GM11168 (cell line): Measurements from ENCODE around the gene GLRX3.
"Not testable (repeated sequence)": the region's sequence is repeated elsewhere in the genome, so short reads cannot be mapped to it uniquely, and the experiment has no call there.

Experiments used
- in situ Hi-C: fragments of 300-500 bp; cut with MboI; formaldehyde crosslinking; loops from one replicate; pipeline ENCODE4 v1.12.0; 2022; ENCODE audit warnings: low sequenced_read_pairs; ENCODE audit not compliant: unreplicated experiment

The GLRX3 gene

DNA sequence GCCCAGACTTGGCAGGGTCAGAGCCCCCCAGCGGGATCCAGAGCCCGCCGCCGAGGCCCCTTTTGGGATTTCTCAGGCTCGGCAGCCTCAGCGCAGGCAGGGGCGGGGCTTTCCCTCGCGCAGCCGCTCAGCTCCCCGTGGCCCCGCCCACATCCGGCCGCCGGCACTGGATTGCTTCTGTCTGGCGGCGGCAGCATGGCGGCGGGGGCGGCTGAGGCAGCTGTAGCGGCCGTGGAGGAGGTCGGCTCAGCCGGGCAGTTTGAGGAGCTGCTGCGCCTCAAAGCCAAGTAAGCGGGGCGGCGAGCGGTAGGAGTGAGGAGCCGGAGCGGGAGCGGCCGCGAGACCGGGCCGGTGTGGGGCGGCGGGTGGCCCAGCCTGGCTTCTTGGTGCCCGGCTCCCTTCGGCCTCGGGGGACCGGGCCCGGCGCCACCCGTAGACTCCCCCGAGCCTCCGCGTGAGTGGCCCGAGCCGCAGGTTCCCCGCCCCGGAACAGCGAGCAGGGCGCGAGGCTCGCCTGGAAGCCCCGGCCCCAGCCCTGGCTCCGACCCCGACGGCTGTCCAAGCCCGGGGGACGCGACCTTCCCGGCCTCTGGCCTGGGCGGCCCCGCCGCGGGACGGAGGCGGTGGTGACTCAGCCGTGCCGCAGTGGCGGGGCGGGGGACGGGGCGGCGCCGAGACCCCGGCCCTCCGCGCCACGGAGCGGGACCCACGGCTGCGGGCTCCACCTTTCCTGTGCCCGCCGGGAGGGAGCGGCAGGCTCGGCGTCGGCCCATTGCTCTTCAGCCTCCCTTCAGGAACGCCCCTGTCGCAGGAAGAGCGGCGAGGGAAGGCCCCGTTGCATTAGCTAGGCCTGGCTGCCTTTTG, at the start of gene GLRX3:
TSS of gene GLRX3 (plus strand) at position 166 of the 864 bp plus-strand sequence. CDS start at position 196, 30 bp downstream.
- in situ Hi-C loops, result no loop called here

DNA sequence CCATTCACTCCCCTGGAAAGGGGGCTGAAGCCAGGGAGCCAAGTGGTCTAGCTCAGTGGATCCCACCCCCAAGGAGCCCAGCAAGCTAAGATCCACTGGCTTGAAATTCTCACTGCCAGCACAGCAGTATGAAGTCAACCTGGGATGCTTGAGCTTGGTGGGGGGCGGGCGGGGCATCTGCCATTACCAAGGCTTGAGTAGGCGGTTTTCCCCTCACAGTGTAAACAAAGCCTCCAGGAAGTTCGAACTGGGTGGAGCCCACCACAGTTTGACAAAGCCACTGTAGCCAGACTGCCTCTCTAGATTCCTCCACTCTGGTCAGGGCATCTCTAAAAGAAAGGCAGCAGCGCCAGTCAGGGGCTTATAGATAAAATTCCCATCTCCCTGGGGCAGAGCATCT, 45.6 kb upstream of the GLRX3 start:
- in situ Hi-C loops, result not testable (repeated sequence)

DNA sequence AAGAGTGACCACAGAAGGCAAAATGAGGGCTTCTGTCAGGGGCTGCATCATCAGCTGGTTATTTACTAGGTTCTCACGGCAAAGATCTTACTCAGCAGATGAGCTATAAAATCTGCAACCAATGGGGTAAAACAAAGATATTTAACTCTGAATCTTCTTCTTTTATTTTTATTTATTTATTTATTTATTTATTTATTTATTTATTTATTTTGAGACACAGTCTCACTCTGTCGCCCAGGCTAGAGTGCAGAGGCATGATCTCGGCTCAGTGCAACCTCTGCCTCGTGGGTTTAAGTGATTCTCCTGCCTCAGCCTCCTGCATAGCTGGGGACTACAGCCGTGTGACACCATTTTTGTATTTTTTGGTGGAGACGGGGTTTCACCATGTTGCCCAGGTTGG, 36.8 kb upstream of the GLRX3 start:
- in situ Hi-C loops, result no loop called here

DNA sequence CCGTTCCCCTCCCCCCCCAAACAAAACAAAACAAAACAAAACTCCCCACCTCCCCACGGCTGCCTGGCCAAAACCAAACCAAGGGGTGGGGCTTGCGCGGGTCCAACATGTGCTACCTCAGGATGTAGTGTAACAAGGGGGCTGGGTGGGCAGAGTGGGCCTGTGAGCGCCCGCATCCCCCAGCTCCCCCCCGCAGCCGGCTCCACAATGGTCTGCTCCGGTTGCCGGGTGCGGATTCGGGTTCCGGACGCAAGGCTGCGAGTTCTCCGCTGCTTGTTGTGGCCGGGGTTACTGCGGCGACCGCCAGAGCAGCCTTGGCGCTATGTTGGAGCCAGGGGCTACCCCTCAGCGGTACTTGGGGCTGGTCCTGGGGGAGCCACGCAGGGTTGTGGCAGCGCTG, 30.5 kb upstream of the GLRX3 start:
- in situ Hi-C loops, result no loop called here

DNA sequence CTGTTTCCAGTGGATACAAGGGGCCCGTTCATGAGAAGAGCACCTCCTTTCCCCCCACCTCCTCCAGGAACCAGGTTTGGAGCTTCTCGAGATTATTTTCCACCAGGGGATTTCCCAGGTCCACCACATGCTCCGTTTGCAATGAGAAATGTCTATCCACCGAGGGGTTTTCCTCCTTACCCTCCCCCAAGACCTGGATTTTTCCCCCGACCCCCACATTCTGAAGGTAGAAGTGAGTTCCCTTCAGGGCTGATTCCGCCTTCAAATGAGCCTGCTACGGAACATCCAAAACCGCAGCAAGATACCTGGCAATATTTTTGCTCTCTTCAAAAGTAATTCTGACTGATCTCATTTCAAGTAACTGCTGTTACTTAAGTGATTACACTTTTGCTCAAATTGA, 28.0 kb upstream of the GLRX3 start:
- in situ Hi-C loops, result not testable (repeated sequence)

DNA sequence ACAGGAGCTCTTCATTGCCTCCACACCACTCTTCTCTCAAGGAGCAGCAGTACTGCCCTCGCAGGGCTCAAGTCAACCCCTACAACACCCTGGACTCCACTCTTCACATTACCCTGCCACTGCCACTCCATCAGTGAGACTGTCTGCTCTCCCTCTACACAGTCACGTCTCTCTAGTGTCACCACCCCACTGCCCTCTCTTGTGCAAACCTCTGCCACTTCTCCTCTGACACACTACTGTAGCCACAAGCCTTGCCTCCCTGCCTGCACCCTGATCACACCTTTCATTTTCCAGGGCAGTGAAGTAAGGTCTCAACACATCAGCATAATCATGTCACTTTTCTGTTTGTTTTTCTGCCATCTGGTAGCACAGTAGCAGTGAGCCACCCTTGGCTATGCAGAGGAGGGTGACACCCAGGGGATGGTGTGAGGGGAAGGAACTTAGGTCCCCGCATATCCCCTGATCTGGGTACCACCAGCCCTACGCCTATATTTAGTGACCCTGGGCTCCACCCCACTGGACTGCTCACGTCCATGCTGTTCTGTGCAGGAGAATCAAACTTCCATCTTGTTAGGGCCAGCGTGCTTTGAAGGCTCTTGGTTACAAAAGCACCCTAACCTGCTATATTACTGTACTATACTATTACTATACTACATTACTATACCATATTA, 27.1 kb upstream of the GLRX3 start:
- in situ Hi-C loops, result no loop called here

DNA sequence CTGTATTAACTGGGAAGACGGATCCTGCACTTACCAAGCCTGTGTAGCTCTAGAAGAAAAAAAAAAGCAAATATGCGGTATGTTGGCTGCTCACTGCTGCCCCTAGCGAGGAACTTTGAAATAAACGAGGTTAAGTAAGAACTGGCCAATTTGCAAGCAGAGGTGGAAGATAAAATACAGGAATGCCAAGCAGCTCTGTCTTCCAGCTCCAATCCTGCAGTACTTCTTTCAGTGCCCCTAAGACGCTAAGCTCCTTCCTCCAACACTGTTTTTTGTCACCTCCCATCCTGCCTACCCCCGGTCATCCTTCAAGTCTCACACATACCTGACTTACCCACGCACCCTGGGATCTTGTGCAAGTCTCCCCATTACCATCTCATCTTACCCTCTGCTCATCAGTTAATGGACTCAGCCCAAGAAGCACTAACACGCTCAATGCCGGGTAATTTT, 26.4 kb upstream of the GLRX3 start:
- in situ Hi-C loops, result no loop called here

DNA sequence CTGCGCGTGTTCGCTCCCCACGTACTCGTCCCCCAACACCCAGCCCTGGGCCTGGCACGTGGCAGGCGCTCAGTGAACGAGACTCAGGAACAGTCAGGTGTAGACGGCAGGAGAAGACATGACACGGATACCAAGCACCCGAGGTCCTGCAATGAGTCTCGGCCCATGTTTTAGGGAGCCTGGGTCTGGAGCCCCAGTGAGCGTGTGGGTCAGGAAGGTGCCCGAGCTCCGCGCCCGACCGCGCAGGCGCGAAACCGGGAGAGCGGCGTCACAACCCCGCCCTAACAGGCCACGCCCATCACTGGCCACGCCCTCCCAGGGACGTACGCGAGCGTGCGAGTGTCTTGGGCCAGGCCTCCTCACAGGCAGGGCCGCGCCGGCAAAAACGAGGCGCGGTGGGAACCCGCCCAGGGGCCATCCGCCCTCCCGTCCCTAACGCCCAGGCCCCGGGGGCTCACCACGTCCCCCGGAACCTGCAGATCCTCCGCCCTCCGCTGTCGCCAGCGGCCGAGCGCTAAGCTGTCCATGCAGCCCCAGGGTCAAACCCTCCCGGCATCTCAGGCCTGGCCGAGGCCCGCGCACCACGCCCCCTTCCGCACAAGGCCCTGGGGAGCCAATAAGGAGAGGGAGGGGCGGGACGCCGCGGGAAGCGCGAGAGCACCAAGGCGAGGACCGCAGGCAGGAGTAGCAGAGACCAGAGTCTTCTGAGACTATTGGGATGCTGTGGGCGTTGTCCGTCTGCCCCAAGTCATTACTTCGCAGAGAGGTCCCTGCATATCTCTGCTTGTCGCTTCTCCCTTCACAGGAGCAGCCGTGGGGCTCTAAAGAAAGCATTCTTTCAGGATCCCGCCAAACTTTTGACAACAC, 25.7 kb upstream of the GLRX3 start, which contains the start of gene C10orf143:
TSS of gene C10orf143 (minus strand) at position 585 of the 867 bp plus-strand sequence. CDS start at position 527, 58 bp downstream.
- in situ Hi-C loops, result no loop called here

DNA sequence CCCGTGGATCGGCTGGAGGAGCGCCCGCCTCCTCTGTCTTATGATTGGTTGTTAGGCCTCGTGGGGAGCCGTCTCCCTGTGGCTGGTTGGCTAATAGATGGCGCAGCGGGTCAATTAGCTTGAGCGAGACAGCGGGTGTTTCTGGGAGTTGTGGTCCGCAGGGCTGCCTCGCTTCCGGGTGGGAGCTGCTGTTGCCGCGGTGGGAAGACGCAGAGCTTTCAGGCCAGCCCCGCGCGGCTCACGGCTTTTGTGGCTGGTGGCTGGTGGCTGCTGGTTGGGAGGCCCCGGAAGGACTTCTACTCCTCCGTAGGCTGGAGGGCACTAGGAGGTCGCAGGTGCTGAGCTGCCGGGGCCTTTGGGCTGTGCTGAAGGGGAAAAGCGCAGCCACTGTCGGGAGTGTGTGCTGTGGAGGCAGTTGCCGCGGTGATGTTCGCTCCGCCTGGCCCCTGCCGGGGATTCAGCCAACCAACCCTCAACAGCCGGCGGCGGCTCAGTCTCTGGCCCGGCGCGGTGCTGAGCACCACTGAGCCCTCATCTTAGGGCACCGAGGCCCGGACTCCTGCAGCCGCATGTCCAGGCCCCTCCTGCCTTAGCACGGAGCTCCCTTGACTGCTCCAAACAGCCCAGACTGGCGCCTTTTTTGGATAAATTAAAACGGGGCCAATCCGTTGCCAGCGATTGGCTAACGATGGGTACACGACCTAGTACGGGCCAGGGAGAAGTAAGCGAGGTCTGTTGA, 24.9 kb upstream of the GLRX3 start:
- in situ Hi-C loops, result no loop called here

DNA sequence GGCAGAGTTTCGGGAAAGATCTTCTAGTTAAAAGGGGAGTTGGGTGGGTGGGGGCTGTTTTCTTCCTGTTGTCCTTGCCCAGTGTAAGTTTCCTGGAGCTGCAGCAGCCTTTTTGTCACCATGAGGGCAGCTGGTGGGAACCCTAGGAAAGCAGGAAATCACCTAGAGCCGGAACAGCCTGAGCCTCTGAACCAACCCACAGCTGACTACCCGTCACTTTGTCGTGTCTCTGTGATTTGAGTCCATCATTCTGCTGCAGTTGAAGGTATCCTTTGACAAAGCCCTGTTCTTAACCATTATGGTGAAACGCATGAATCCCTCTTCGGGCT, 24.4 kb upstream of the GLRX3 start:
- in situ Hi-C loops, result no loop called here

DNA sequence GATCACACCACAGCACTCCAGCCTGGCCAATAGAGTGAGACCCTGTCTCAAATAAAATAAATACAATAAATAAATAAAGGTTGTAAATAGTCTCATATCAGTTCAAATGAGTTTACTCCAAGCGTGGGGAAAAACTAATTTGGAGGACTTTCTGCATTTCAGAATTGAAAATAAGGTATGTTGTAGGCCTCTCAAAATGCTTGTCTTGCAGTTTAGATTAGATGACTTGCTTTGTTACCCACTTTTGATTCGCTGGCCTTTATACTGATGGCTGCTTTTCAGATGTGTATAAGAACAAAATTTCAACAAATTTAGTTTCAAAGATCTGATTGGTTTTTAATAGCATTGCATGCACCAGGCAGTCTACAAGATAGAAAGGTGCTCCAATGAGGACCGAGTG, 23.4 kb upstream of the GLRX3 start:
- in situ Hi-C loops, result no loop called here

DNA sequence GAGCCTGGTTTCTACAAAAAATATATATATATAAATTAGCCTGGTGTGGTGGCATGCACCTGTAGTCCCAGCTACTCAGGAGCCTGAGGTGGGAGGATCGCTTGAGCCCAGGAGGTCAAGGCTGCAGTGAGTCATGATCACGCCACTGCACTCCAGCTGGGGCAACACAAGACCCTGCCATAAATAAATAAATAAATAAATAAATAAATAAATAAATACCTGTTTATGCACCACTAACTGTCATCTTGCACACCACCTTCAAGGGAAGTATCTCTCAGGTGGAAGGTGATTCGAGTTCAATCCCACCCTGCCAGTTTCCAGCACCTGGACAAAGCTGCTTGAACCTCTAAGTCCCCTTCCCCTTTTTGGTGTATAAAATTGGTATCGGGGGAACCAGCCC, 19.2 kb upstream of the GLRX3 start:
- in situ Hi-C loops, result not testable (repeated sequence)

DNA sequence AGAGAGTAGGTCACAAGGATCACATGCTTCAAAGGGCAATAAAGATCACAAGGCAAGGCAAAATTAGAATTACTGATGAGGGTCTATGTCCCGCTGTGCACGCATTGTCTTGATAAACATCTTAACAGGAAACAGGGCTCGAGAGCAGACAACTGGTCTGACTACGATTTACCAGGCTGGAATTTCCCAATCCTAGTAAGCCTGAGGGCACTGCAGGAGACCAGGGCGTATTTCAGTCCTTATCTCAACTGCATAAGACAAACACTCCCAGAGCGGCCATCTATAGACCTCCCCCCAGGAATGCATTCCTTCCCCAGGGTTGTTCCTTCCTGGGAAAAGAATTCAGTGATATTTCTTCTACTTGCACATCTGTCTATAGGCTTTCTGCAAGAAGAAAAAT, 18.7 kb upstream of the GLRX3 start:
- in situ Hi-C loops, result not testable (repeated sequence)

DNA sequence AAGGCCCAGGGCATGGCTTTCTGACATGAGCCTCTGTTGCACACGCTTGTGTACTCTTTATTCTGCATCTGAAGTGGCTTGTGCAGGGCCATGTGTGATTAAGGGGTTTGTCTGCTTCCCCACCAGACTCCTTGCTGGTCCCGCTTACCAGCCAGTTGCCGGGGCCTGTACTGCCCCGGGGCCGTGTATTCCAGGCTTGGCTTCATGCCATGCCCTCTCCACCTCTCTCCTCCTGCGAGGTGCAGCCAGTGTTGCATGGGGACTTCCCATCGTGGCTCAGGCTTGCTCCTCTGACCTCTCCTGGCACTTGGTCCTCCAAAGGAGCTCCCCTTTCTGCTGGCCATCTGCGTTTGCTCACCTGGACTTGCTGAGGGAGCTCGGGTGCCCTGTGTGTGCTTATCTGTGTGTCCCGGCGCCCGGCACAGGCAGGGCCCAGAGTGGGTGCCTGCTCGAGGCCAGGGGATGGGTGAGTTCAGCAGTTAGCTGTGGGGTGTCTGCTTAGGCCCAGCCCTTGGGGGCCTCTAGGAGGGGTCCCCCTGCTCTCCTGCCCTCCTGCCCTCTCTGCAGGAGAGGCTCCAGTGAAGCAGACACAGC, 14.6 kb upstream of the GLRX3 start:
- in situ Hi-C loops, result no loop called here

DNA sequence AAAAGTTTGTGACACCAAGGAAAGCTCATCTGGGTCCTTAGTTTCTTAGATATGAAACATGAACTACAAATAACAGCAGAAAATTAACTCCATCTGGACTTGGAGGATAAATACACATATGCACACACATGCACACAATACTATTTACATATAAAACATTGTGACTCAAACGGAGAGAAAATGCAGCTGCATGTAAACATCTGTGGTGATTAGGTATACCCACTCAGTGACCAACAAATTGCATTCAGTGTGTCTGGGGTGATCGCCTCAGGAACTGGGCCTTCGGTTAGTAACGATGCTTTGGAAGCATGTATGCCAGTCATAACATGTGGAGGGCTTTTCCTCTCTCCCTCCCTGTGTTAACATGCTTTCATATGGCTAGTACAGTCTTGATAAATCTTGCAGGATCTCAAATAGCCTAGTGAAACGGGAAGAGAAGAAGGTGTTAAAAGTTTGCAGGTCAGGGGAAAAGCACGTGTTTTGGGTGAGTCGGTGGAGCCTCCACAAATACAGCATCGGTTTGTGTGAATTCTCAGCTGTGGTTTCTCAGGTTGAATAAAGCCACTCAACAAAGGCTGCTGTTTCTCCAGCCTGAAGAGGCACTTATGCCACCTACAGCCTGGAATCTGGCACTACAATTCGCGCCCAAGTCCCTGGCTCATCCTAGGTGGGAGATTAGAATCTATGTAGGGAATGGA, 8.7 kb upstream of the GLRX3 start:
- in situ Hi-C loops, result no loop called here

DNA sequence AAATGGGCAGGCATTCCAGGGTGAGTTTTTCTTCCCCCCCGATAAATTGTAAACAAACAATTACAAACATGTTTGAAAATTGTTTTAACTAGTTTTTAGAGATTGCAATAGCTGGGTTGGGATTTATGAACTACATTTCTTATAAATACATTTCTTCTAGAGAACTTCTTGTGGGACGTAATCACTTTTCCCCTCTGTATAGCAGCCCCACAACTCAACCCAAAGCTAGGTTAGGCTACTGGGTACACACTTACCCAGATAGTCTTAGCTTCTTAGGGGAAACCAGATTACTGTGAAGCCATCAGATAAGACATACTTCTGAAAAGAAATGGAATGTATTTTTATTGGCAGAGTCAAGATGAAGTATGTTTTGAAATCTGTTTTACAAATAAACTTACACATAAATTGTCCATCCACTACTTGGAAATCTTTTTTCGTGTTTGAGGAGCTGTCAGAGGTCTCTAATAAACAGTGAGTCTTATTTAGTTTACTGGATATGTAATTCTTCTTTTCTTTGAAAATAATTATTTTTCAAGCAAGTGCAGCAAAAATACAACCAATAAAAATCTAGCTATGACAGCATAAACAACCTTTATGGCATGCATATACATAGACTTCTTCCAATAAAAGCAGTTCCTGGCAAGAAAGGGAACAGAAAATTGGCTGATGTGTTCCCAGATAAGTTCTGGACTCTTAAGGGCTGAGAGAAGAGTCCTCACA, 8.0 kb upstream of the GLRX3 start:
- in situ Hi-C loops, result no loop called here

DNA sequence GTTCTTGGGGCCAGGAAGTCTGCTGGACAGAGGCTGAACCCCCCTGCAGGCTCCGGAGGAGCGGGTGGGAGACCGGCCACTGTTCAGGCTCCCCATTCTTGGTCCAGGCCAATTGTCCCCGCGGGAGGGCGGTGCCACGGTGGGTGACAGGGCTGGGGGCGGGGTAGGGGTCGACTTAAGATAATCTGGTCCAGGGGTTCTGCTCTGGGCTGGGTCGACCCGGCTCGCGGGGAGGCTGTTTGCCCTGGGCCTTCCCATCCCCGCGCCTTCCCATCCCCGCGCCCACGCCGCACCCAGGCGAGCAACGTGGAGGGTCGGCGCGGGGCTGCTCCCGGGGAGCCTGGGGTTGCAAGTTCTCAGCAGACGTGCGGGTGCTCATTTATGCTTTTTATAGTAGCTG, 7.3 kb upstream of the GLRX3 start:
- in situ Hi-C loops, result no loop called here

DNA sequence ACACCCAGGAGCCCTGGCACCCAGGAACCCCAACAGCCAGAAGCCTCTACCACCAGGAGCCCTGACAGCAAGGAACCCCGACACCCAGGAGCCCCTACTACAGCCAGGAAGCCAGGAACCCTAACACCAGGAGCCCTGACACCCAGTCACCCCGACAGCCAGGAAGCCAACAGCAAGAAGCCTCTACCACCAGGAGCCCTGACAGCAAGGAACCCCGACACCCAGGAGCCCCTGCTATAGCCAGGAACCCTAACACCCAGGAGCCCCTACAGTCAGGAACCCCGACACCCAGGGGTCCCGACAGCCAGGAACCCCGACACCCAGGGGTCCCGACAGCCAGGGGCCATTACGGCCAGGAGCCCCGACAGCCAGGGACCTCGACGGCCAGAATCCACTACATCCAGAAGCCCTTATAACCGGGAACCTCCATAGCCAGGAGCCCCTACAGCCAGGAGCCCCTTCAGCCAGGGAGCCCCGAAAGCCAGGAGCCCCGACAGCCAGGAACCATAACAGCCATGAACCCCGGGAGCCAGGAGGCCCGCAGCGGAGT, 440 bp upstream of the GLRX3 start:
- in situ Hi-C loops, result no loop called here
